Chondrocyte (in vitro differentiated cells): ENCODE data around the gene ZNF407. TPM values are rescaled to one million over a fixed set of nuclear protein-coding genes. Genes with fewer than 3 reads are reported as not detected.

ENCODE experiments used
- DNase-seq: peaks from one replicate; pipeline ENCODE4 v3.0.0; 2021; ENCODE audit warnings: mixed read lengths, low spot score
- H3K27ac Mint-ChIP-seq: one replicate; pipeline ENCODE4 v1.8.0; 2021; ENCODE audit warnings: mild to moderate bottlenecking, moderate library complexity, mixed read lengths; ENCODE audit not compliant: unreplicated experiment
- H3K27me3 Mint-ChIP-seq: 2 replicates; pipeline ENCODE4 v1.8.0; 2021; ENCODE audit warnings: low read depth, mixed read lengths
- H3K36me3 Mint-ChIP-seq: 2 replicates; pipeline ENCODE4 v1.8.0; 2021; ENCODE audit warnings: low read depth, mixed read lengths
- H3K4me1 Mint-ChIP-seq: 2 replicates; pipeline ENCODE4 v1.8.0; 2021; ENCODE audit warnings: low read depth, mild to moderate bottlenecking, mixed read lengths
- H3K4me3 Mint-ChIP-seq: one replicate; pipeline ENCODE4 v1.8.0; 2021; ENCODE audit warnings: mild to moderate bottlenecking, moderate library complexity, mixed read lengths; ENCODE audit not compliant: unreplicated experiment
- H3K9me3 Mint-ChIP-seq: 2 replicates; pipeline ENCODE4 v1.8.0; 2021; ENCODE audit warnings: low read depth, mixed read lengths
- total RNA-seq: library from RNA; stranded (reverse); gene quantifications from 3 replicates; pipeline ENCODE4 v1.2.1, GENCODE V29; 2021
- TF ChIP-seq, protein P1 (sequence below): fragments of 200-600 bp; sonication (generic); IDR thresholded peaks from 2 replicates; pipeline ENCODE4 v1.5.0; 2021; ENCODE audit warnings: antibody characterized with exemption, mild to moderate bottlenecking, moderate library complexity

ZNF407 gene
- total RNA-seq, 1 donor from 2014 or later, result 10.4 TPM

DNA sequence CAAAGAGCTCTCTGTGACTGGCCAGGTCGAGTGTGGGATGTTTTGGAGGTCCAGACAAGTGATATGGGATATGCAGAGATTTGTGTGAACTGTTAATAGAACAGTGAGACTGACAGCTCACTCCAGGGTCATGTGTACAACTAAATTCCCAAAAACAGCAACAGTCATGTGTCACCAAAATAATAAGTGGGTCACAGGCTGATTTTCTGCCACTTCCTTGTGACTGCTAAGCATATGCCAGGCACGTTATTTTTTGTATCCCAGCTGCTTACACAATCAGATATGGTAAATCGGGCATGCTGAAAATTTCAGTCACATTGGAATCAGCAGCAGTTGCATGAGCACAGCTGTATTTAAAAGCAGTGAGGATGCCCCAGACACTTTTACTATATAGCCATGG lies 412.6 kb downstream of the ZNF407 start:
- Mint-ChIP-seq H3K4me3 (no peak overlapping the region), H3K9me3 (peaks cover 7% of the 10 kb centered on the region), H3K27ac (no peak overlapping the region), H3K27me3 (no peaks in the 10 kb centered on the region), H3K36me3 (no peaks in the 10 kb centered on the region), H3K4me1 (peaks cover 12% of the 10 kb centered on the region)
- no peak for DNase-seq
- TF ChIP-seq, protein P1, sequence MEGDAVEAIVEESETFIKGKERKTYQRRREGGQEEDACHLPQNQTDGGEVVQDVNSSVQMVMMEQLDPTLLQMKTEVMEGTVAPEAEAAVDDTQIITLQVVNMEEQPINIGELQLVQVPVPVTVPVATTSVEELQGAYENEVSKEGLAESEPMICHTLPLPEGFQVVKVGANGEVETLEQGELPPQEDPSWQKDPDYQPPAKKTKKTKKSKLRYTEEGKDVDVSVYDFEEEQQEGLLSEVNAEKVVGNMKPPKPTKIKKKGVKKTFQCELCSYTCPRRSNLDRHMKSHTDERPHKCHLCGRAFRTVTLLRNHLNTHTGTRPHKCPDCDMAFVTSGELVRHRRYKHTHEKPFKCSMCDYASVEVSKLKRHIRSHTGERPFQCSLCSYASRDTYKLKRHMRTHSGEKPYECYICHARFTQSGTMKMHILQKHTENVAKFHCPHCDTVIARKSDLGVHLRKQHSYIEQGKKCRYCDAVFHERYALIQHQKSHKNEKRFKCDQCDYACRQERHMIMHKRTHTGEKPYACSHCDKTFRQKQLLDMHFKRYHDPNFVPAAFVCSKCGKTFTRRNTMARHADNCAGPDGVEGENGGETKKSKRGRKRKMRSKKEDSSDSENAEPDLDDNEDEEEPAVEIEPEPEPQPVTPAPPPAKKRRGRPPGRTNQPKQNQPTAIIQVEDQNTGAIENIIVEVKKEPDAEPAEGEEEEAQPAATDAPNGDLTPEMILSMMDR, result no peak

DNA sequence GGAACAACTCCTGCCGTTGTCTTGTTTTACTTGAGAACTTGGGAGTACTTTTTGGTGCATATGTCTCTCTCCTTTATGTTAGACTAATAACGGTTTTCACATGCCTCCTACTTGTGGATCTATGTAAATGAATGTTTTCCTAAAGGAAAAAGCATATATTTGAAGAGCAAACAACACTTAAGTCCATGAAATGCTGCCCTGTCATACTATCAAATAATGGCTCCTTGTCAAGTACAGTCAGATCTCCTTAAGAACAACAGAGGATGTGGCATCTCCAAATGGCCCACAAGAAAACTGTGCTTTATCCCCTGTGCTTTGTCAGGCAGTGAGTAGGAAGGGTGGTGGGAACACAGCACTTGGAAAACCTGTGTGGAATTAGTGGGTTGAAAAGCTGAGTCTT lies 413.0 kb downstream of the ZNF407 start:
- peaks cover 12% of the 10 kb centered on the region for H3K4me1 Mint-ChIP-seq
- no peaks in the 10 kb centered on the region for H3K27me3 Mint-ChIP-seq
- no peak for DNase-seq
- no peak overlapping the region for H3K27ac Mint-ChIP-seq
- H3K9me3 Mint-ChIP-seq, result peaks cover 7% of the 10 kb centered on the region
- TF ChIP-seq, protein P1, result no peak
- H3K36me3 Mint-ChIP-seq, result no peaks in the 10 kb centered on the region
- H3K4me3 Mint-ChIP-seq, result no peak overlapping the region

DNA sequence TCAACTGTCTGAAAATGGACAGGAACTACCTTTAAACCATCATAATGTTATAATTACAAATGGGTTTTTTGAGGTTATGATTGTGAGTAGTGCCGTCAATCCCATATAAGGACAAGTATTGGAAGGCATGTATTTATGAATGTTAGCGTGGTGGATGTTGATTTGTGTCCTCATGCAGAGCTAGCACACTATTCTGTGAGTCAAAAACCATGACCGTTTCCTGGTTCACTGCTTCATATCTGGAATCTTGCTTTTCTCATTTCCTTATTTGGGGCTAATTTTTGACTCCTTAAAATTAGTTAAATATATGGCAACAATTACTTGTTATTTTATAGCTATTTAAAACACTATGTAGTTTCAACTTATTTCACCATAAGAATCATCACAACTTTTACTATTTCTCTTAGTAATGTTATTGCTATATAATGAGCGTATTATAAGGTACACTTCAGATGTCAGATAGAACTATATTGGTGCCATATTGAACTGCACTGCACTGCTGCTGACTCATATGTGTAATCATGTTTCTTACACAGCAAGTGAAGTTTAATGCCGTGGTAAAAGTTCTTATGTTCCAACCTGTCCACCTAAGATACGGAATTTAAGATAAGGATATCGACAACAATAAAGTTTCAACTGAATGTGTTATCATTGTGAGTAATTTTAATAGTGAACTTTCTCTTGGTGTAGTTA lies 418.5 kb downstream of the ZNF407 start:
- H3K27me3 Mint-ChIP-seq, result no peaks in the 10 kb centered on the region
- no peak for DNase-seq
- H3K27ac Mint-ChIP-seq, result no peak overlapping the region
- peaks cover under 1% of the 10 kb centered on the region for H3K4me1 Mint-ChIP-seq
- no peak overlapping the region for H3K4me3 Mint-ChIP-seq
- peaks cover 2% of the 10 kb centered on the region for H3K36me3 Mint-ChIP-seq
- TF ChIP-seq, protein P1, result no peak
- H3K9me3 Mint-ChIP-seq, result no peaks in the 10 kb centered on the region

DNA sequence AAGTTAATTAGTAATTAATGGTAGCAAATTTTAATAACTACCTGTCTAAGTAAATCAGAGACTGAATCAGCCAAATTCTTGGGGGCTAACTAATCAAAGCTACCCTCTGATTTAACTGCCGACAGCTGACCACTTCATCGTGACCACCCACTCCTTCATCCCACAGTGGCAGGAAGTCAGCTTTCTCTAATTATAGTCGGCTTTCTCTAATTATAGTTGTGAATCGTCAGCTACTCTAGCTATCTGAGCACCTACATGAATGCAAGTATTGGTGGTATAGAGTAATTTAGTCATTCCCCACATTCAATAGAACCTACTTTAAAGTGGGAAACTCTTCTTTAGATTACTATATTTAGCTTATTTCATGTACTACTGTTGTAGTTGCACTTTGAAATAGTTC lies 425.8 kb downstream of the ZNF407 start:
- Mint-ChIP-seq H3K36me3 (no peaks in the 10 kb centered on the region), H3K9me3 (no peaks in the 10 kb centered on the region), H3K4me1 (no peaks in the 10 kb centered on the region), H3K27me3 (no peaks in the 10 kb centered on the region), H3K4me3 (no peak overlapping the region), H3K27ac (no peak overlapping the region)
- TF ChIP-seq, protein P1, result no peak
- no peak for DNase-seq

DNA sequence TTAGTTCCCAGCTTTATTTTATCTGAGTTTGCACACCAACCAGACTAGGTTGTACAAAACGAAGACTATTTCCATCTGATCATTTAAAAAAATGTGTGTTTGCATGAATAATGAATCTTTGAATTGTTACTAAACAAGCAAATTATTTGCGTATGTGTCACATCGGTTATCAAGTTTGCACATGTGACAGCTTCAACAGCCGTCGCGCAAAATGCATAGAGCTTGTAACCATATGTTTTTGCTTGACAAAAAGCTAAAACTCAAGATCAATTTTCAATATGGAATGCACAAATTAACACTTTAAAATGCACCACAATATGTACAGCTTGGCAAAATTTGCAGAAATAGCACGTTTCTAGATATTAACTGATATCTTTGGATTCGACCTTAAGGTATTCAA lies 427.2 kb downstream of the ZNF407 start:
- H3K36me3 Mint-ChIP-seq, result no peaks in the 10 kb centered on the region

More for the DNA sequence above, 427.2 kb downstream of the ZNF407 start:
- Mint-ChIP-seq H3K9me3 (no peaks in the 10 kb centered on the region), H3K27ac (no peak overlapping the region), H3K4me3 (no peak overlapping the region), H3K27me3 (no peaks in the 10 kb centered on the region), H3K4me1 (no peaks in the 10 kb centered on the region)
- TF ChIP-seq, protein P1, result no peak
- DNase-seq, result no peak
